Measurements from ENCODE around the gene CNR2.
"Not testable (repeated sequence)": the region's sequence is repeated elsewhere in the genome, so short reads cannot be mapped to it uniquely, and the experiment has no call there.

DNA sequence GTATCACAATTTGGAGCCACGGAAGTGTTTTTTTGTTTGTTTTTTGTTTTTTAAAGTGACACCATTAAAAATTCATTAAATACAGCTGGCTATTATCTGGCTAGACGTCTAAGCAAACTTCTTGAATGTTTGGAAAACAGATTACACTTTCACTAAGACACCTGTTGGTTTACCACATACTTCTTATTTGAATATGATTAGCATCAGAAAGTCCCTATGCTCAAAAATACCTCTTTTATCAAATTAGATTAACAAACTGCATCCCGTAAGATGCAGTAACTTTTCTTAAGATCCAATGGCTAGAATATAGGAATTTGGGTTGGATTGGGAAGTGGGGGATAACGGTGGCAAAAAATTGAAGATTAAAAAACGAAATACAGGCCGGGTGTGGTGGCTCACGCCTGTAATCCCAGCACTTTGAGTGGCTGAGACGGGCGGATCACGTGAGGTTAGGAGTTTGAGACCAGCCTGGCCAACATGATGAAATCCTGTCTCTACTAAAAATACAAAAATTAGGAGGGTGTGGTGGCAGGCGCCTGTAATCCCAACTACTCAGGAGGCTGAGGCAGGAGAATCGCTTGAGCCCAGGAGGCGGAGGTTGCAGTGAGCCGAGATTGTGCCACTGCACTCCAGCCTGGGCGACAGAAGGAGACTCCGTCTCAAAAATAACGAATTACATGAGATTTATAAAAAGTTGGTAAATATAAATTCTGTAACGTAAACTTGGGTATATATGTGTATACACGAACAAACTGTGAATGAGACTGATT, 45.1 kb upstream of the CNR2 start:
- TF ChIP-seq, protein P1, sequence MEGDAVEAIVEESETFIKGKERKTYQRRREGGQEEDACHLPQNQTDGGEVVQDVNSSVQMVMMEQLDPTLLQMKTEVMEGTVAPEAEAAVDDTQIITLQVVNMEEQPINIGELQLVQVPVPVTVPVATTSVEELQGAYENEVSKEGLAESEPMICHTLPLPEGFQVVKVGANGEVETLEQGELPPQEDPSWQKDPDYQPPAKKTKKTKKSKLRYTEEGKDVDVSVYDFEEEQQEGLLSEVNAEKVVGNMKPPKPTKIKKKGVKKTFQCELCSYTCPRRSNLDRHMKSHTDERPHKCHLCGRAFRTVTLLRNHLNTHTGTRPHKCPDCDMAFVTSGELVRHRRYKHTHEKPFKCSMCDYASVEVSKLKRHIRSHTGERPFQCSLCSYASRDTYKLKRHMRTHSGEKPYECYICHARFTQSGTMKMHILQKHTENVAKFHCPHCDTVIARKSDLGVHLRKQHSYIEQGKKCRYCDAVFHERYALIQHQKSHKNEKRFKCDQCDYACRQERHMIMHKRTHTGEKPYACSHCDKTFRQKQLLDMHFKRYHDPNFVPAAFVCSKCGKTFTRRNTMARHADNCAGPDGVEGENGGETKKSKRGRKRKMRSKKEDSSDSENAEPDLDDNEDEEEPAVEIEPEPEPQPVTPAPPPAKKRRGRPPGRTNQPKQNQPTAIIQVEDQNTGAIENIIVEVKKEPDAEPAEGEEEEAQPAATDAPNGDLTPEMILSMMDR (IDR thresholded peaks at IDR 0.05): not testable (repeated sequence)
- TF ChIP-seq POLR2A (IDR thresholded peaks at IDR 0.05): not testable (repeated sequence)

All from transverse colon (tissue), 3 donors.